ENCODE data around the gene TLR3.

- TF ChIP-seq, protein P1, sequence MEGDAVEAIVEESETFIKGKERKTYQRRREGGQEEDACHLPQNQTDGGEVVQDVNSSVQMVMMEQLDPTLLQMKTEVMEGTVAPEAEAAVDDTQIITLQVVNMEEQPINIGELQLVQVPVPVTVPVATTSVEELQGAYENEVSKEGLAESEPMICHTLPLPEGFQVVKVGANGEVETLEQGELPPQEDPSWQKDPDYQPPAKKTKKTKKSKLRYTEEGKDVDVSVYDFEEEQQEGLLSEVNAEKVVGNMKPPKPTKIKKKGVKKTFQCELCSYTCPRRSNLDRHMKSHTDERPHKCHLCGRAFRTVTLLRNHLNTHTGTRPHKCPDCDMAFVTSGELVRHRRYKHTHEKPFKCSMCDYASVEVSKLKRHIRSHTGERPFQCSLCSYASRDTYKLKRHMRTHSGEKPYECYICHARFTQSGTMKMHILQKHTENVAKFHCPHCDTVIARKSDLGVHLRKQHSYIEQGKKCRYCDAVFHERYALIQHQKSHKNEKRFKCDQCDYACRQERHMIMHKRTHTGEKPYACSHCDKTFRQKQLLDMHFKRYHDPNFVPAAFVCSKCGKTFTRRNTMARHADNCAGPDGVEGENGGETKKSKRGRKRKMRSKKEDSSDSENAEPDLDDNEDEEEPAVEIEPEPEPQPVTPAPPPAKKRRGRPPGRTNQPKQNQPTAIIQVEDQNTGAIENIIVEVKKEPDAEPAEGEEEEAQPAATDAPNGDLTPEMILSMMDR (IDR thresholded peaks at IDR 0.05 in 8 of 11, conservative IDR thresholded peaks at IDR 0.05 in 3 of 11), result no peak
- no peak for TF ChIP-seq POLR2AphosphoS5 (IDR thresholded peaks at IDR 0.05)
Observed at GRCh38 chr4:186134861-186135260, 65.9 kb downstream of the TLR3 start.
